HepG2 (cell line): Measurements from ENCODE around the gene CDK5RAP2. TPM values are rescaled to one million over a fixed set of nuclear protein-coding genes. Genes with fewer than 3 reads are reported as not detected.

ENCODE experiments used
- KDM3A ChIP-seq: IDR thresholded peaks from 2 replicates; pipeline ENCODE4 v1.6.1; 2018; ENCODE audit warnings: low read depth, missing compliant biosample characterization
- KLF15 ChIP-seq: sonication (generic); formaldehyde crosslinking; IDR thresholded peaks from 2 replicates; pipeline ENCODE4 v1.8.1; 2023; ENCODE audit warnings: borderline replicate concordance, mild to moderate bottlenecking, inconsistent platforms, missing genetic modification reagents, mixed read lengths
- MIER2 ChIP-seq: IDR thresholded peaks from 2 replicates; pipeline ENCODE4 v1.6.1; 2016; ENCODE audit warnings: missing biosample characterization, missing genetic modification reagents
- NCOA5 ChIP-seq: sonication (generic); formaldehyde crosslinking; IDR thresholded peaks from 2 replicates; pipeline ENCODE4 v1.4.0; 2020; ENCODE audit warnings: missing genetic modification reagents
- PHF5A ChIP-seq: IDR thresholded peaks from one replicate; pipeline ENCODE4 v1.6.1; 2018; ENCODE audit warnings: low read depth, missing genetic modification reagents; ENCODE audit not compliant: unreplicated experiment
- POLR2AphosphoS2 ChIP-seq: IDR thresholded peaks from 2 replicates; pipeline ENCODE4 v1.6.1; 2011; ENCODE audit warnings: low read depth, low read length, improper control_type of control experiment
- SMYD3 ChIP-seq: sonication (generic); formaldehyde crosslinking; IDR thresholded peaks from 2 replicates; pipeline ENCODE4 v1.8.1; 2023; ENCODE audit warnings: mild to moderate bottlenecking, missing genetic modification reagents
- THAP9 ChIP-seq: sonication (generic); formaldehyde crosslinking; IDR thresholded peaks from 2 replicates; pipeline ENCODE4; 2020; ENCODE audit warnings: missing genetic modification reagents, mild to moderate bottlenecking, borderline replicate concordance
- TRIM24 ChIP-seq: sonication (generic); formaldehyde crosslinking; IDR thresholded peaks from 2 replicates; pipeline ENCODE4 v1.8.0; 2022; ENCODE audit warnings: mild to moderate bottlenecking, missing genetic modification reagents
- ZNF143 ChIP-seq: sonication (generic); formaldehyde crosslinking; IDR thresholded peaks from 2 replicates; pipeline ENCODE4 v1.4.0; 2020; ENCODE audit warnings: missing genetic modification reagents
- ZNF451 ChIP-seq: sonication (generic); formaldehyde crosslinking; IDR thresholded peaks from 2 replicates; pipeline ENCODE4 v1.5.0; 2020; ENCODE audit warnings: mild to moderate bottlenecking, missing genetic modification reagents
- ZNF564 ChIP-seq: sonication (generic); formaldehyde crosslinking; IDR thresholded peaks from 2 replicates; pipeline ENCODE4 v1.8.1; 2023; ENCODE audit warnings: mild to moderate bottlenecking, missing genetic modification reagents
- ZNF576 ChIP-seq: sonication (generic); formaldehyde crosslinking; IDR thresholded peaks from 2 replicates; pipeline ENCODE4 v1.4.0; 2020; ENCODE audit warnings: mild to moderate bottlenecking, missing genetic modification reagents
- ZNF589 ChIP-seq: sonication (generic); formaldehyde crosslinking; conservative IDR thresholded peaks from 2 replicates; pipeline ENCODE4 v1.8.0; 2022; ENCODE audit warnings: mild to moderate bottlenecking, moderate library complexity, missing genetic modification reagents
- ZNF614 ChIP-seq: IDR thresholded peaks from 2 replicates; pipeline ENCODE4 v1.6.1; 2018; ENCODE audit warnings: missing biosample characterization, missing genetic modification reagents, inconsistent platforms, borderline replicate concordance
- polyA plus RNA-seq, 8 experiments: library from polyadenylated mRNA; depleted of rRNA in 3 of 8; stranded (reverse) in 7 of 8; unstranded in 1 of 8; fragments of >200 nt; fragmentation: Illumina TruSeq in 4 of 8; extraction: Trizol in 4 of 8; gene quantifications; 2 replicates each; pipeline versions ENCODE4 v1.2.1 to v1.2.3, GENCODE V29; 2011 to 2016; ENCODE audit warnings: low read depth in 4 of 8, missing spikeins in 1 of 8, mixed read lengths in 1 of 8; ENCODE audit not compliant: insufficient read depth in 1 of 8
- total RNA-seq, 5 experiments: library from RNA; depleted of rRNA; stranded (reverse); fragments of >200 nt; fragmentation: Illumina TruSeq; extraction: Trizol; gene quantifications; 2 replicates each; pipeline ENCODE4 v1.2.3, GENCODE V29; 2016; ENCODE audit warnings: low read depth in 1 of 5
- TF ChIP-seq, protein P1 (sequence below): sonication (generic); formaldehyde crosslinking; conservative IDR thresholded peaks from 2 replicates; pipeline ENCODE4 v1.4.0; 2020; ENCODE audit warnings: missing genetic modification reagents
- TF ChIP-seq, protein P2 (sequence below): sonication (generic); formaldehyde crosslinking; conservative IDR thresholded peaks from 2 replicates; pipeline ENCODE4 v1.4.0; 2020; ENCODE audit warnings: missing genetic modification reagents
- TF ChIP-seq, protein P3 (sequence below): sonication (generic); formaldehyde crosslinking; IDR thresholded peaks from 2 replicates; pipeline ENCODE4 v1.4.0; 2020; ENCODE audit warnings: missing genetic modification reagents
- TF ChIP-seq, protein P4 (sequence below): IDR thresholded peaks from 2 replicates; pipeline ENCODE4 v1.6.1; 2018; ENCODE audit warnings: missing genetic modification reagents

CDK5RAP2 gene
- total and polyA plus RNA-seq, 2 of the 13 experiments (the other 11 are each of a cell fraction or from before 2014, with no cell fraction given): 31.8 to 42.2 TPM

DNA sequence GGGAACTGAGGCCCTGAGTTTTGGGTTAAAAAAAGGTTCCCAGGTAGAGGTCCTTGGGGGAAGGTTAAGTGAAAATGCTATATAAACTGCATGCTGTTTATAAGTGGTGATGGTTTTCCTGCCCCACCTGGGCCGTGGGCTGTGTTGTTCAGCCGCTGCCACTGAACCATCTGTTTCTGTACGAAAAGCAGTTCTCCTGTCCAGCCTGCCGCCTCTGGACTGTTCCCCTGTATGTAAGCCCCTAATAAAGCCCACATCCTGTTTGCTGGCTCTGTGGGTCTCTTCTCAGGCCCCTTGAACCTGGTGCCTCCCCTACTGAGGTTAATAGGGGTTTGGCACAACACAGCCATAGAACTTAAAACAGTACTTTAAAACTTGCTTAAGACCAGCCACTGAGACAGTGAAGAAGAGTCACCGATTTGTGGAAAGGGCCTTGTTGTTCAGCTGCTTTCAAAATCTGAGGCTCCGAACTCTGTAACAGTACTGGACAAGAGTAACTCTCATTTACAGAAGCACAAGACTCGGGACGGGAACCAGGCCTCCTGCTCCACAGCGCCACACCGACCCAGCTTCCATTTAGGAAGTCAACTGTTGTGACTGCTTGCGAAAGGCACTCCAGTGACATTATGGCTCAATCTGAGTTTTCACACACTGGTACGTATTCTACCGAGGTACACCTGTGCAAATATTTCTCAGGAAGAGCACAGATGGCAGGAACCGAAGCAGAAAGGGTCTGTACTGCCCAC is 192.5 kb downstream of the CDK5RAP2 start (continued):
- TF ChIP-seq, protein P1, sequence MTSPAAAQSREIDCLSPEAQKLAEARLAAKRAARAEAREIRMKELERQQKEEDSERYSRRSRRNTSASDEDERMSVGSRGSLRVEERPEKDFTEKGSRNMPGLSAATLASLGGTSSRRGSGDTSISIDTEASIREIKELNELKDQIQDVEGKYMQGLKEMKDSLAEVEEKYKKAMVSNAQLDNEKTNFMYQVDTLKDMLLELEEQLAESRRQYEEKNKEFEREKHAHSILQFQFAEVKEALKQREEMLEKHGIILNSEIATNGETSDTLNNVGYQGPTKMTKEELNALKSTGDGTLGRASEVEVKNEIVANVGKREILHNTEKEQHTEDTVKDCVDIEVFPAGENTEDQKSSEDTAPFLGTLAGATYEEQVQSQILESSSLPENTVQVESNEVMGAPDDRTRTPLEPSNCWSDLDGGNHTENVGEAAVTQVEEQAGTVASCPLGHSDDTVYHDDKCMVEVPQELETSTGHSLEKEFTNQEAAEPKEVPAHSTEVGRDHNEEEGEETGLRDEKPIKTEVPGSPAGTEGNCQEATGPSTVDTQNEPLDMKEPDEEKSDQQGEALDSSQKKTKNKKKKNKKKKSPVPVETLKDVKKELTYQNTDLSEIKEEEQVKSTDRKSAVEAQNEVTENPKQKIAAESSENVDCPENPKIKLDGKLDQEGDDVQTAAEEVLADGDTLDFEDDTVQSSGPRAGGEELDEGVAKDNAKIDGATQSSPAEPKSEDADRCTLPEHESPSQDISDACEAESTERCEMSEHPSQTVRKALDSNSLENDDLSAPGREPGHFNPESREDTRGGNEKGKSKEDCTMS: no peak
- TF ChIP-seq, protein P2, sequence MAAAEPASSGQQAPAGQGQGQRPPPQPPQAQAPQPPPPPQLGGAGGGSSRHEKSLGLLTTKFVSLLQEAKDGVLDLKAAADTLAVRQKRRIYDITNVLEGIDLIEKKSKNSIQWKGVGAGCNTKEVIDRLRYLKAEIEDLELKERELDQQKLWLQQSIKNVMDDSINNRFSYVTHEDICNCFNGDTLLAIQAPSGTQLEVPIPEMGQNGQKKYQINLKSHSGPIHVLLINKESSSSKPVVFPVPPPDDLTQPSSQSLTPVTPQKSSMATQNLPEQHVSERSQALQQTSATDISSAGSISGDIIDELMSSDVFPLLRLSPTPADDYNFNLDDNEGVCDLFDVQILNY: no peak
- no peak for TF ChIP-seq KDM3A
- TF ChIP-seq, protein P3, sequence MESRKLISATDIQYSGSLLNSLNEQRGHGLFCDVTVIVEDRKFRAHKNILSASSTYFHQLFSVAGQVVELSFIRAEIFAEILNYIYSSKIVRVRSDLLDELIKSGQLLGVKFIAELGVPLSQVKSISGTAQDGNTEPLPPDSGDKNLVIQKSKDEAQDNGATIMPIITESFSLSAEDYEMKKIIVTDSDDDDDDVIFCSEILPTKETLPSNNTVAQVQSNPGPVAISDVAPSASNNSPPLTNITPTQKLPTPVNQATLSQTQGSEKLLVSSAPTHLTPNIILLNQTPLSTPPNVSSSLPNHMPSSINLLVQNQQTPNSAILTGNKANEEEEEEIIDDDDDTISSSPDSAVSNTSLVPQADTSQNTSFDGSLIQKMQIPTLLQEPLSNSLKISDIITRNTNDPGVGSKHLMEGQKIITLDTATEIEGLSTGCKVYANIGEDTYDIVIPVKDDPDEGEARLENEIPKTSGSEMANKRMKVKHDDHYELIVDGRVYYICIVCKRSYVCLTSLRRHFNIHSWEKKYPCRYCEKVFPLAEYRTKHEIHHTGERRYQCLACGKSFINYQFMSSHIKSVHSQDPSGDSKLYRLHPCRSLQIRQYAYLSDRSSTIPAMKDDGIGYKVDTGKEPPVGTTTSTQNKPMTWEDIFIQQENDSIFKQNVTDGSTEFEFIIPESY (CRISPR knock-in tag): peak; percentile 51; the same call in 1 of the 2 replicates
- TF ChIP-seq ZNF576 (CRISPR knock-in tag): no peak
- TF ChIP-seq ZNF614 (CRISPR knock-in tag): peak; percentile 72; the same call in 1 of the 2 replicates
- no peak for TF ChIP-seq KLF15 (CRISPR knock-in tag)
- TF ChIP-seq, protein P4, sequence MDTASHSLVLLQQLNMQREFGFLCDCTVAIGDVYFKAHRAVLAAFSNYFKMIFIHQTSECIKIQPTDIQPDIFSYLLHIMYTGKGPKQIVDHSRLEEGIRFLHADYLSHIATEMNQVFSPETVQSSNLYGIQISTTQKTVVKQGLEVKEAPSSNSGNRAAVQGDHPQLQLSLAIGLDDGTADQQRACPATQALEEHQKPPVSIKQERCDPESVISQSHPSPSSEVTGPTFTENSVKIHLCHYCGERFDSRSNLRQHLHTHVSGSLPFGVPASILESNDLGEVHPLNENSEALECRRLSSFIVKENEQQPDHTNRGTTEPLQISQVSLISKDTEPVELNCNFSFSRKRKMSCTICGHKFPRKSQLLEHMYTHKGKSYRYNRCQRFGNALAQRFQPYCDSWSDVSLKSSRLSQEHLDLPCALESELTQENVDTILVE: no peak
- TF ChIP-seq MIER2: no peak
- TF ChIP-seq ZNF589 (CRISPR knock-in tag): no peak
- no peak for TF ChIP-seq NCOA5 (CRISPR knock-in tag)
- TF ChIP-seq THAP9 (CRISPR knock-in tag): no peak
- TF ChIP-seq ZNF451 (CRISPR knock-in tag): no peak
- no peak for TF ChIP-seq POLR2AphosphoS2
- no peak for TF ChIP-seq SMYD3 (CRISPR knock-in tag)
- no peak for TF ChIP-seq TRIM24 (CRISPR knock-in tag)
- no peak for TF ChIP-seq PHF5A
- no peak for TF ChIP-seq ZNF564 (CRISPR knock-in tag)
- TF ChIP-seq ZNF143 (CRISPR knock-in tag): no peak
